Neuronal stem cell (in vitro differentiated cells): ENCODE measurements around the gene FZD2.

Source experiments
- DNase-seq: peaks from one replicate; pipeline ENCODE4 v3.0.0-alpha.2; 2013; ENCODE audit warnings: low spot score
- H2AFZ ChIP-seq: one replicate; pipeline ENCODE4 v1.6.1; 2013; ENCODE audit warnings: mild to moderate bottlenecking, low read length, inconsistent platforms
- H2AK5ac ChIP-seq: 2 replicates; pipeline ENCODE4 v1.6.1; 2013; ENCODE audit warnings: low read depth, mild to moderate bottlenecking, inconsistent platforms, low read length, moderate library complexity, mixed read lengths
- H2BK120ac ChIP-seq: 2 replicates; pipeline ENCODE4 v1.6.1; 2013; ENCODE audit warnings: low read depth, mild to moderate bottlenecking, inconsistent platforms, low read length, moderate library complexity, mixed read lengths
- H2BK12ac ChIP-seq: one replicate; pipeline ENCODE4 v1.6.1; 2013; ENCODE audit warnings: low read length, inconsistent platforms
- H2BK15ac ChIP-seq: 2 replicates; pipeline ENCODE4 v1.6.1; 2013; ENCODE audit warnings: mild to moderate bottlenecking, low read length, inconsistent platforms, mixed read lengths
- H2BK5ac ChIP-seq: one replicate; pipeline ENCODE4 v1.6.1; 2013; ENCODE audit warnings: inconsistent platforms, mild to moderate bottlenecking, low read length, moderate library complexity
- H3K14ac ChIP-seq: one replicate; pipeline ENCODE4 v1.6.1; 2013; ENCODE audit warnings: low read length, inconsistent platforms
- H3K18ac ChIP-seq: 2 replicates; pipeline ENCODE4 v1.6.1; 2013; ENCODE audit warnings: low read length, inconsistent platforms
- H3K23ac ChIP-seq: 2 replicates; pipeline ENCODE4 v1.6.1; 2013; ENCODE audit warnings: low read depth, mild to moderate bottlenecking, mixed read lengths, low read length, inconsistent platforms; ENCODE audit not compliant: poor library complexity
- H3K27ac ChIP-seq: replicated peaks from 3 replicates; pipeline ENCODE4 v1.5.1; 2013; ENCODE audit warnings: low read length, inconsistent platforms
- H3K27me3 ChIP-seq, 3 experiments: 2 replicates each; pipeline ENCODE4 v1.6.1; 2013; ENCODE audit warnings: low read length in 3 of 3, mild to moderate bottlenecking in 2 of 3, inconsistent platforms in 1 of 3, low read depth in 1 of 3, mixed read lengths in 1 of 3, moderate library complexity in 1 of 3; ENCODE audit not compliant: control insufficient read depth in 3 of 3, insufficient read depth in 3 of 3
- H3K36me3 ChIP-seq, 2 donors: replicated peaks in 1 of 2; 2 replicates each; pipeline ENCODE4 v1.6.1; 2013; ENCODE audit warnings: low read length in 2 of 2; ENCODE audit not compliant: control insufficient read depth in 2 of 2, insufficient read depth in 2 of 2
- H3K4ac ChIP-seq: 2 replicates; pipeline ENCODE4 v1.6.1; 2013; ENCODE audit warnings: inconsistent platforms, mild to moderate bottlenecking, low read length, moderate library complexity
- H3K4me1 ChIP-seq, 2 donors: 1 replicate in 1 of 2; 2 replicates in 1 of 2; pipeline ENCODE4 v1.6.1; 2013; ENCODE audit warnings: low read length in 2 of 2, low read depth in 1 of 2; ENCODE audit not compliant: control insufficient read depth in 2 of 2, insufficient read depth in 1 of 2
- H3K4me2 ChIP-seq: one replicate; pipeline ENCODE4 v1.6.1; 2013; ENCODE audit warnings: mild to moderate bottlenecking, low read length, inconsistent platforms; ENCODE audit not compliant: insufficient read depth, poor library complexity, severe bottlenecking
- H3K4me3 ChIP-seq, 2 donors: 2 replicates each; pipeline ENCODE4 v1.5.1; 2013; ENCODE audit warnings: low read length in 2 of 2, mild to moderate bottlenecking in 2 of 2, inconsistent platforms in 1 of 2, moderate library complexity in 1 of 2
- H3K79me1 ChIP-seq: one replicate; pipeline ENCODE4 v1.6.1; 2013; ENCODE audit warnings: low read depth, mild to moderate bottlenecking, inconsistent platforms, low read length, moderate library complexity
- H3K9ac ChIP-seq: one replicate; pipeline ENCODE4 v1.6.1; 2013; ENCODE audit warnings: mild to moderate bottlenecking, low read depth, low read length, inconsistent platforms; ENCODE audit not compliant: poor library complexity
- H3K9me3 ChIP-seq, 2 donors: replicated peaks in 1 of 2; 2 replicates each; pipeline versions ENCODE3 to v1.6.1; 2013; ENCODE audit warnings: low read length in 2 of 2, mild to moderate bottlenecking in 2 of 2, inconsistent platforms in 1 of 2, low read depth in 1 of 2, mixed read lengths in 1 of 2, moderate library complexity in 1 of 2; ENCODE audit not compliant: control insufficient read depth in 2 of 2, insufficient read depth in 1 of 2
- H4K8ac ChIP-seq: one replicate; pipeline ENCODE4 v1.6.1; 2013; ENCODE audit warnings: low read depth, mild to moderate bottlenecking, inconsistent platforms, low read length, moderate library complexity
- H4K91ac ChIP-seq: one replicate; pipeline ENCODE4 v1.6.1; 2013; ENCODE audit warnings: low read length, low read depth, mild to moderate bottlenecking, inconsistent platforms; ENCODE audit not compliant: poor library complexity
- WGBS, 2 donors: extraction: QIAGEN DNeasy Blood & Tissue Kit; methylation state at CpG; one replicate each; pipeline ENCODE4 v1.1.7; 2013; ENCODE audit warnings: missing lambda C conversion rate in 2 of 2, mixed read lengths in 1 of 2; ENCODE audit not compliant: insufficient read length in 2 of 2, insufficient replicate concordance in 1 of 2; ENCODE audit errors: extremely low coverage in 2 of 2; 5-methylcytosine and 5-hydroxymethylcytosine counted together

Gene FZD2

DNA sequence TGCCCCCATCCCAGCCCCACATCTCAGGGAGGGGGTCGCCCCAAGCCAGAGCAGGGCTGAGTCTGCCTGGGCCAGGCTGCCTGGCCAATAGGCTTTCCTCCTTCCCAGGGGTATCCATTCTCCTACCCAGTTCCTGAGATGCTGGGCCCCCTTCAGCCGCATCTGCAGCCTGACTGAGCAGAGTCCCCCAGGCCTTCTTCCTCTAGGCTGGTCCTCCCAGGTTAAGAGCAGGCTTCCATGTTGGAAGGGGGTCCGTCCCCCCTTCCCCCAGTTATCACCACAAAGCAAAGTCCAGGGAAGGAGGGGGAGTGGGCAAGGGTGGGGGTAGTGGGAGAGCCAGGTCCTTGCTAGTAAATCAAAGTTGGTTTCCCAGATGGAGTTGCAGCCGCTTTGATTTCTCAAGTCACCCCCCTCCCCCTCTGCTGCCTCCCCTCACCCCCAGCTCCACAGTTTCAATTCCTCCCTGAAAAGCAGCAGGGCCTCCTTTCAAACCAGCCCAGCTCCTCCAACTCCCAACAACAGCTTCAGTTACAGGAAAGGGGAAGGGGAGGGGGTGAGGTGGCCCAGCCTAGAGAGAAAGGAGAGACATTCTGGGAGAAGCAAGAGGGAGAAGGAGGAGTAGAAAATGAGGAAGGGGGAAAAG is 9.5 kb upstream of the FZD2 start:
- Histone ChIP-seq H3K79me1 (no peaks in the 10 kb centered on the region), H3K9ac (no peak overlapping the region), H2AFZ (peak overlapping the region; percentile 62), H3K4me1 (peaks cover 44 to 53% of the 10 kb centered on the region in 2 donors), H3K18ac (peak overlapping the region; percentile 91), H3K14ac (no peak overlapping the region), H3K27ac (peak overlapping the region; percentile 90), H4K91ac (peak overlapping the region; percentile 12), H2AK5ac (peak overlapping the region; percentile 34), H3K36me3 (no peaks in the 10 kb centered on the region), H3K4ac (peak overlapping the region; percentile 43), H2BK120ac (peak overlapping the region; percentile 90), H3K4me3 (peak overlapping the region in 1 of 2 donors; percentile 36), H2BK12ac (no peak overlapping the region), H2BK5ac (peak overlapping the region; percentile 85), H3K4me2 (peak overlapping the region; percentile 21), H4K8ac (no peak overlapping the region), H3K23ac (no peak overlapping the region), H3K9me3 (no peaks in the 10 kb centered on the region), H3K27me3 (no peaks in the 10 kb centered on the region), H2BK15ac (peak overlapping the region; percentile 70)
- no CpG with 5 or more reads among the region's 4 CpGs for WGBS, 2 donors
- no peak for DNase-seq

DNA sequence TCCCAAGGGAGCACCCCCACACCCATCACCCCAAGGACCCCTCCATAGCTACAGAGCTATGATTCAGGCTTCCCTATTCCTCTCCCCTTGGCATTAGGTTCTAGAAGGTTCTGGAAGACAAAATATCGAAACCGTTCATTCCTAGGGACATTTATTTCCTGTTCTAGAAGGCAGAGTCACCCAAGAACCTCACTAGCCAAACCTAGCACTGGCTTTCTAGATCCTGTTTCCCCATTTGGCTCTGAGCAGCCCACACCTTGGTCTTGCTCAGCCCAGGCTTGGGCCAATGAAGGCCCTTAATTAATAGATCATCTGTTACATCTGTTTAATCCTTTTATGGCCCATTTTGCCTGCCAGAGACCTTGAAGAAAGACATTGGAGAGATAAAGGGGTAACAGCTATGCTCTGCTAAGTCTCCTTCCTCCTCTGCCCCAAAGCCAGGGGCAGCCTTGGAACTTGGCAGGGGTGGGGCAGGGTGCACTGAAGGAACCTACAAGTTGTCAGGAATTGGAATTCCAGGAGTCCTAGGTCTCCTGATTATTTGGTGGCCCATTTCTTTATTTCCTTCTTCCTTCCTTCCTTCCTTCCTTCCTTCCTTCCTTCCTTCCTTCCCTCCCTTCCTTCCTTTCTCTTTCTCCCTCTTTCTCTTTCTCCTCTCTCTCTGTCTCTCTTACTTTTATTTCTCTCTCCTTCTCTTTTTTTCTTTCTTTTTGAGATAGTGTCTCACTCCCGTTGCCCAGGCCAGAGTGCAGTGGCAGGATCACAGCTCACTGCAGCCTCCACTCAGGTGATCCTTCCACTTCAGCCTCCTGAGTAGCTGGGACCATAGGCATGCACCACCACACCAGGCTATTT is 8.7 kb upstream of the FZD2 start:
- no peak overlapping the region for H3K23ac ChIP-seq
- no peak overlapping the region for H3K14ac ChIP-seq
- H2BK15ac ChIP-seq = peak overlapping the region; percentile 70
- H2BK5ac ChIP-seq = peak overlapping the region; percentile 85
- DNase-seq = no peak
- no peaks in the 10 kb centered on the region for H3K36me3 ChIP-seq
- no CpG with 5 or more reads among the region's 3 CpGs for WGBS, 2 donors
- H4K8ac ChIP-seq = no peak overlapping the region
- peak overlapping the region; percentile 17 for H3K4ac ChIP-seq
- H3K4me1 ChIP-seq = peaks cover 42 to 45% of the 10 kb centered on the region in 2 donors
- peak overlapping the region; percentile 90 for H3K27ac ChIP-seq
- peak overlapping the region; percentile 90 for H2BK120ac ChIP-seq
- H3K4me3 ChIP-seq = peak overlapping the region in 1 of 2 donors; percentile 36
- no peaks in the 10 kb centered on the region for H3K9me3 ChIP-seq
- H2AFZ ChIP-seq = no peak overlapping the region
- H3K9ac ChIP-seq = no peak overlapping the region
- H3K27me3 ChIP-seq = no peaks in the 10 kb centered on the region
- H3K18ac ChIP-seq = peak overlapping the region; percentile 91
- peak overlapping the region; percentile 86 for H4K91ac ChIP-seq
- peak overlapping the region; percentile 6 for H2AK5ac ChIP-seq
- no peak overlapping the region for H3K4me2 ChIP-seq
- no peaks in the 10 kb centered on the region for H3K79me1 ChIP-seq
- peak overlapping the region; percentile 76 for H2BK12ac ChIP-seq

DNA sequence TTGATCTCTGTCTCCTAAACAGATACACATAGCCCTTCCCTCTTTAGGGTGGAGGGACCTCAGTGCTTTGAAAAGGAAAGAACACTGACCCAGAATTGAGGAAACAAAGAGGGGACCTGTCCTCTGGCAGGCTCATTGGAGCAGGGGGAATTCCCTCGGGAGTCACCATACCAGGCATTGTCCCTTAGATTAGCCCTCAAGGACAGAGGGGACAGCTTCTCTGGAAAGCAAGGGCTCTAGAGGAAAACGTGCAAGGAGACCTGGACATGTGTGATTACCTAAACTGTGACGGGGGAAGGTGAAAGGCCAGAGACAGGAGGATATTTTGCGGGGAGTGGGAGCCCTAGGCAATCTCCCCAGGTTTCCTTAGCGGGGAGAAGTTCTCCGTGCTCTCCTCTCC is 7.6 kb upstream of the FZD2 start:
- H3K9ac ChIP-seq = no peak overlapping the region
- no peak for DNase-seq
- H3K4me2 ChIP-seq = no peak overlapping the region
- H2AFZ ChIP-seq = peak overlapping the region; percentile 19
- no peak overlapping the region for H3K4me3 ChIP-seq
- H3K36me3 ChIP-seq = no peaks in the 10 kb centered on the region
- peaks cover 34 to 35% of the 10 kb centered on the region in 2 donors for H3K4me1 ChIP-seq
- no peaks in the 10 kb centered on the region for H3K9me3 ChIP-seq
- H2BK12ac ChIP-seq = no peak overlapping the region
- H4K8ac ChIP-seq = no peak overlapping the region
- no peak overlapping the region for H2BK5ac ChIP-seq
- no peak overlapping the region for H3K23ac ChIP-seq
- H3K18ac ChIP-seq = no peak overlapping the region
- WGBS, 2 donors = no CpG with 5 or more reads among the region's 6 CpGs
- H3K27me3 ChIP-seq = no peaks in the 10 kb centered on the region
- no peak overlapping the region for H2BK120ac ChIP-seq
- no peak overlapping the region for H4K91ac ChIP-seq
- H3K14ac ChIP-seq = no peak overlapping the region
- H3K79me1 ChIP-seq = no peaks in the 10 kb centered on the region
- H3K4ac ChIP-seq = no peak overlapping the region
- H3K27ac ChIP-seq = peak overlapping the region; percentile 54
- no peak overlapping the region for H2AK5ac ChIP-seq
- no peak overlapping the region for H2BK15ac ChIP-seq

DNA sequence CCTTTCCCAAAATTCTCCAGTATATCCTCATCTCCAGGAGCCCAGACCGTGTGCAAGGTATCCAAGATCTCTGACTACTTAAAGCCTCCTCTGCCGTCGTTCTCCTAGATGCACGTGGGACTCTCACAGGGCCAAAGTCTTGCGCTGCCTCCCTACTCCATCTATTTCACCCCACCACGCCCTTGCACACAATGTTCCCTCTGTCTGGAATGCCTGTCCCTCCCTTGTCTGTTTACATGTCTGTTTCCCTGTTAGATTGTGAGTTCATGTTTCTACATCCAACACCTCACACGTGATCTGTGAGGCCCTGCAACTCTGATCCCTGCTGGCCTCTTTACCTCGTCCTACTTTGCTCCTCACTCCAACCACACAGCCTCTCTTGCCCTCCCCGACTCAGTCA is 4.9 kb upstream of the FZD2 start:
- Histone ChIP-seq H3K4me2 (no peak overlapping the region), H2BK120ac (no peak overlapping the region), H2BK5ac (peak overlapping the region; percentile 58), H3K4ac (peak overlapping the region; percentile 66), H3K4me1 (peaks cover 32 to 33% of the 10 kb centered on the region in 2 donors), H3K79me1 (no peaks in the 10 kb centered on the region), H3K27me3 (no peaks in the 10 kb centered on the region), H2AK5ac (peak overlapping the region; percentile 79), H3K9ac (no peak overlapping the region), H4K8ac (no peak overlapping the region), H2BK15ac (peak overlapping the region; percentile 11), H3K14ac (no peak overlapping the region), H3K27ac (no peak overlapping the region), H2AFZ (no peak overlapping the region), H3K36me3 (no peaks in the 10 kb centered on the region), H2BK12ac (peak overlapping the region; percentile 86), H4K91ac (no peak overlapping the region), H3K9me3 (no peaks in the 10 kb centered on the region), H3K18ac (peak overlapping the region; percentile 81), H3K4me3 (no peak overlapping the region), H3K23ac (peak overlapping the region; percentile 58)
- no CpG with 5 or more reads among the region's 9 CpGs for WGBS, 2 donors
- DNase-seq = no peak
